Astrocyte of the cerebellum (primary cell): ENCODE measurements around the gene QSOX1.

Experiments used
- DNase-seq: peaks from one replicate; pipeline ENCODE4 v3.0.0-alpha.2; 2011; ENCODE audit warnings: low read depth
- H3K4me3 ChIP-seq: 2 replicates; pipeline ENCODE4 v1.5.1; 2011; ENCODE audit warnings: mild to moderate bottlenecking, low read depth, low read length, moderate library complexity
- CTCF ChIP-seq: IDR thresholded peaks from 2 replicates; pipeline ENCODE4 v1.5.1; 2012; ENCODE audit warnings: low read length, low read depth, moderate library complexity, mild to moderate bottlenecking; ENCODE audit errors: missing control alignments
- in situ Hi-C: cut with HindIII; loops from 2 replicates; pipeline ENCODE4 v1.10.0; 2017; ENCODE audit warnings: low sequenced_read_pairs

The QSOX1 gene

GRCh38 chr1:180155182-180155682 lies 563 bp downstream of the QSOX1 start:
- peak overlapping the region; percentile 66 for H3K4me3 ChIP-seq
- in situ Hi-C loops = no loop called here
- DNase-seq = no peak
- no peak for TF ChIP-seq CTCF

- in situ Hi-C loops = no loop called here
- TF ChIP-seq CTCF = no peak
- H3K4me3 ChIP-seq = no peak overlapping the region
- no peak for DNase-seq
Measured at GRCh38 chr1:180156201-180156600, 1.5 kb downstream of the QSOX1 start.

- TF ChIP-seq CTCF = no peak
- H3K4me3 ChIP-seq = no peak overlapping the region
- DNase-seq = no peak
- in situ Hi-C loops = no loop called here
Measured at GRCh38 chr1:180156631-180157091, 2.0 kb downstream of the QSOX1 start.

- H3K4me3 ChIP-seq = no peak overlapping the region
- DNase-seq = no peak
- in situ Hi-C loops = no loop called here
- TF ChIP-seq CTCF = no peak
Measured at GRCh38 chr1:180157108-180157507, 2.4 kb downstream of the QSOX1 start.

- no peak overlapping the region for H3K4me3 ChIP-seq
- DNase-seq = no peak
- in situ Hi-C loops = no loop called here
- TF ChIP-seq CTCF = no peak
Measured at GRCh38 chr1:180157576-180158057, 2.9 kb downstream of the QSOX1 start.

GRCh38 chr1:180158149-180159147 lies 3.8 kb downstream of the QSOX1 start:
- in situ Hi-C loops = no loop called here
- H3K4me3 ChIP-seq = no peak overlapping the region
- no peak for DNase-seq
- TF ChIP-seq CTCF = no peak
